Adrenal gland (tissue), 12 donors: Measurements from ENCODE around the gene MUC20. TPM values are rescaled to one million over a fixed set of nuclear protein-coding genes. Genes with fewer than 3 reads are reported as not detected.

Source experiments
- DNase-seq, 7 donors: peaks; one replicate each; pipeline ENCODE4 v3.0.0-alpha.2; 2019 to 2020
- H3K27ac ChIP-seq, 5 donors: fragments of 200-600 bp; sonication (generic) in 4 of 5; 1 replicate in 3 of 5; 2 replicates in 2 of 5; pipeline versions ENCODE4 v1.5.1 to v1.8.0; 2016 to 2020; ENCODE audit warnings: mild to moderate bottlenecking in 1 of 5
- H3K27me3 ChIP-seq: fragments of 200-600 bp; 2 replicates; pipeline ENCODE4 v1.8.0; 2021
- H3K36me3 ChIP-seq, 2 donors: fragments of 200-600 bp; replicated peaks in 1 of 2; 1 replicate in 1 of 2; 2 replicates in 1 of 2; pipeline versions ENCODE4 v1.5.1 to v1.8.0; 2018 to 2022
- H3K4me1 ChIP-seq, 2 donors: fragments of 200-600 bp; replicated peaks in 1 of 2; 1 replicate in 1 of 2; 2 replicates in 1 of 2; pipeline versions ENCODE4 v1.5.1 to v1.8.0; 2018 to 2021
- H3K4me3 ChIP-seq, 4 donors: fragments of 200-600 bp; sonication (generic) in 3 of 4; one replicate each; pipeline ENCODE4 v1.5.1; 2016 to 2018
- H3K9me3 ChIP-seq, 3 donors: fragments of 200-600 bp; sonication (generic) in 1 of 3; replicated peaks in 1 of 3; 1 replicate in 2 of 3; 2 replicates in 1 of 3; pipeline versions ENCODE4 v1.5.1 to v1.8.0; 2016 to 2021
- CTCF ChIP-seq, 6 experiments: fragments of 450-650 bp in 4 of 6; fragments of 200-600 bp in 2 of 6; sonication (generic) in 1 of 6; IDR thresholded peaks; 1 replicate in 5 of 6; 2 replicates in 1 of 6; pipeline versions ENCODE4 v1.5.1 to v1.8.0; 2016 to 2021; ENCODE audit warnings: antibody characterized with exemption in 6 of 6, mild to moderate bottlenecking in 2 of 6, moderate library complexity in 1 of 6
- POLR2A ChIP-seq, 2 donors: fragments of 450-650 bp; IDR thresholded peaks; one replicate each; pipeline ENCODE4 v1.6.1; 2017; ENCODE audit warnings: antibody characterized with exemption in 2 of 2, mild to moderate bottlenecking in 2 of 2, moderate library complexity in 1 of 2
- WGBS, 4 donors: extraction: QIAGEN DNeasy Blood & Tissue Kit in 2 of 4; methylation state at CpG; one replicate each; pipeline versions ENCODE4 v1.1.5 to v1.1.7; 2013 to 2017; 5-methylcytosine and 5-hydroxymethylcytosine counted together
- intact Hi-C, 2 donors: fragments of 100-400 bp; cut with DNase I; formaldehyde crosslinking; loops; one replicate each; pipeline versions ENCODE4 v1.14.1 to v1.15.0; 2022 to 2023
- polyA plus RNA-seq, 3 donors: library from polyadenylated mRNA; stranded (reverse); fragments of 200-250 nt in 2 of 3; fragments of 350-450 nt in 1 of 3; fragmentation: Illumina TruSeq in 1 of 3; extraction: RNeasy Lipid Tissue Mini Kit (QIAGEN cat#74804) in 1 of 3; gene quantifications; one replicate each; pipeline ENCODE4 v1.2.3, GENCODE V29; 2013 to 2014
- total RNA-seq, 9 donors: library from RNA; depleted of rRNA in 4 of 9; stranded (reverse); fragments of >200 nt in 4 of 9; fragments of 120-200 nt in 1 of 9; fragmentation: NEBNext Ultra II Directional in 1 of 9; extraction: Animal tissue kit (Norgen Biotek cat#: 25700) in 1 of 9; gene quantifications; one replicate each; pipeline versions ENCODE4 v1.1.0 to v1.2.4, GENCODE V29; 2013 to 2023
- donor health status: healthy with polysubstance abuse.
- donor health status: Bipolar disorder and iron deficiency.
- donor health status: DM: yes; HTN: yes; CAD: no.
- donor health status: DM: no; HTN: no; CAD: no.
- donor health status: DM: no; HTN: no; CAD: no.
- donor health status: DM: yes; HTN: yes; CAD: no.

MUC20 gene
- total and polyA plus RNA-seq, 12 donors: 0.78 to 20.2 (median 3.0) TPM

GRCh38 chr3:195696632-195697278 is 24.0 kb upstream of the MUC20 start:
- intact Hi-C loops: no loop called here
- Histone ChIP-seq H3K9me3 (no peaks in the 10 kb centered on the region), H3K4me1 (peaks cover 0 to 12% of the 10 kb centered on the region in 2 donors), H3K4me3 (no peak overlapping the region), H3K27me3 (no peaks in the 10 kb centered on the region), H3K27ac (no peak overlapping the region), H3K36me3 (peaks cover 0 to 24% of the 10 kb centered on the region in 2 donors)
- 90 to 96% (median 90%) methylated on average over 21 to 31 of the region's 31 CpGs for WGBS, 4 donors
- DNase-seq: no peak
- TF ChIP-seq POLR2A (IDR thresholded peaks at IDR 0.05): no peak
- TF ChIP-seq CTCF (IDR thresholded peaks at IDR 0.05): no peak

- Histone ChIP-seq H3K27me3 (no peaks in the 10 kb centered on the region), H3K4me3 (no peak overlapping the region), H3K4me1 (peaks cover 0 to 12% of the 10 kb centered on the region in 2 donors), H3K36me3 (peaks cover 0 to 15% of the 10 kb centered on the region in 2 donors), H3K27ac (peak overlapping the region in 1 of 5 donors; percentile 1), H3K9me3 (no peaks in the 10 kb centered on the region)
- WGBS, 4 donors: 62 to 84% (median 64%) methylated on average over 11 of the region's 11 CpGs
- intact Hi-C loops: no loop called here
- no peak for TF ChIP-seq POLR2A (IDR thresholded peaks at IDR 0.05)
- TF ChIP-seq CTCF (IDR thresholded peaks at IDR 0.05): no peak
- DNase-seq: peak in 2 of 7 donors; percentile 59 to 66
These were observed 23.0 kb upstream of the MUC20 start for GRCh38 chr3:195697582-195698324.

- Histone ChIP-seq H3K4me1 (peaks cover 0 to 12% of the 10 kb centered on the region in 2 donors), H3K36me3 (peaks cover 0 to 9% of the 10 kb centered on the region in 2 donors), H3K27me3 (no peaks in the 10 kb centered on the region), H3K4me3 (no peak overlapping the region), H3K9me3 (no peaks in the 10 kb centered on the region), H3K27ac (no peak overlapping the region)
- intact Hi-C loops: no loop called here
- 87 to 92% (median 88%) methylated on average over 4 of the region's 4 CpGs for WGBS, 4 donors
- DNase-seq: no peak
- TF ChIP-seq POLR2A (IDR thresholded peaks at IDR 0.05) (no peak), CTCF (IDR thresholded peaks at IDR 0.05) (no peak)
These were observed 22.5 kb upstream of the MUC20 start for GRCh38 chr3:195698325-195698646.

- Histone ChIP-seq H3K27me3 (no peaks in the 10 kb centered on the region), H3K27ac (no peak overlapping the region), H3K9me3 (no peaks in the 10 kb centered on the region), H3K4me1 (peaks cover 0 to 12% of the 10 kb centered on the region in 2 donors), H3K4me3 (no peak overlapping the region), H3K36me3 (peaks cover 0 to 6% of the 10 kb centered on the region in 2 donors)
- TF ChIP-seq CTCF (IDR thresholded peaks at IDR 0.05) (no peak), POLR2A (IDR thresholded peaks at IDR 0.05) (no peak)
- whole genome bisulfite sequencing, 4 donors: 85 to 88% (median 86%) methylated on average over 5 of the region's 5 CpGs
- intact Hi-C loops: no loop called here
- no peak for DNase-seq
These were observed 22.0 kb upstream of the MUC20 start for GRCh38 chr3:195698647-195699387.
